ENCODE results near the gene RNF213. TPM values are rescaled to one million over a fixed set of nuclear protein-coding genes. Genes with fewer than 3 reads are reported as not detected.

The RNF213 gene
- total RNA-seq, 3 donors from 2014 or later: 135 to 143 (median 136) TPM

DNA sequence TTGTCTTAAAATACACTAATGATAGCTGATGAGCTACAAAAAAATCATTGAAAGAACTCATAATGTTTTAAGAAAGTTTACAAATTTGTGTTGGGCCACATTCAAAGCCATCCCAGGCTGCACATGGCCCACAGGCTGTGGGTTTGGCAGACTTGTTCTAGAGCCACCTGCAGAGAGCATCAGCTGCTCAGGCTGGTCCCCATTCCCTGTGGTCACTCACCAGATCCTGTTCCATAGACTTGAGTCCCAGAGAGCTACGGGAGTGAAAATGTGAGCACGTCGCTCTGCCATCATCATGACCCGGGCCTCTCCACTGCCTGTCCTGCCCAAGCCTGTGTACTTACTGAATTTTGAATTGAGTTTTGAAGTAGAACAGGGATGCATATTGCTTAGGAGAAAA lies 33.5 kb upstream of the RNF213 start:
- no peak for ATAC-seq
- DNase-seq: no peak
- Histone ChIP-seq H3K9me3 (peaks cover 3% of the 10 kb centered on the region), H3K36me3 (ENCODE audit: low read depth) (no peaks in the 10 kb centered on the region), H3K4me3 (no peak overlapping the region), H3K4me1 (ENCODE audit: low read depth) (no peaks in the 10 kb centered on the region)
- TF ChIP-seq, protein P1, sequence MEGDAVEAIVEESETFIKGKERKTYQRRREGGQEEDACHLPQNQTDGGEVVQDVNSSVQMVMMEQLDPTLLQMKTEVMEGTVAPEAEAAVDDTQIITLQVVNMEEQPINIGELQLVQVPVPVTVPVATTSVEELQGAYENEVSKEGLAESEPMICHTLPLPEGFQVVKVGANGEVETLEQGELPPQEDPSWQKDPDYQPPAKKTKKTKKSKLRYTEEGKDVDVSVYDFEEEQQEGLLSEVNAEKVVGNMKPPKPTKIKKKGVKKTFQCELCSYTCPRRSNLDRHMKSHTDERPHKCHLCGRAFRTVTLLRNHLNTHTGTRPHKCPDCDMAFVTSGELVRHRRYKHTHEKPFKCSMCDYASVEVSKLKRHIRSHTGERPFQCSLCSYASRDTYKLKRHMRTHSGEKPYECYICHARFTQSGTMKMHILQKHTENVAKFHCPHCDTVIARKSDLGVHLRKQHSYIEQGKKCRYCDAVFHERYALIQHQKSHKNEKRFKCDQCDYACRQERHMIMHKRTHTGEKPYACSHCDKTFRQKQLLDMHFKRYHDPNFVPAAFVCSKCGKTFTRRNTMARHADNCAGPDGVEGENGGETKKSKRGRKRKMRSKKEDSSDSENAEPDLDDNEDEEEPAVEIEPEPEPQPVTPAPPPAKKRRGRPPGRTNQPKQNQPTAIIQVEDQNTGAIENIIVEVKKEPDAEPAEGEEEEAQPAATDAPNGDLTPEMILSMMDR (IDR thresholded peaks at IDR 0.05): no peak
- intact Hi-C loops (cut with DNase I, micrococcal nuclease): no loop called here

- Histone ChIP-seq H3K4me3 (no peak overlapping the region), H3K36me3 (ENCODE audit: low read depth) (no peaks in the 10 kb centered on the region), H3K4me1 (ENCODE audit: low read depth) (no peaks in the 10 kb centered on the region), H3K9me3 (peaks cover 8% of the 10 kb centered on the region)
- intact Hi-C loops (cut with DNase I, micrococcal nuclease): no loop called here
- DNase-seq (no peak), ATAC-seq (no peak)
- TF ChIP-seq, protein P1 (IDR thresholded peaks at IDR 0.05): no peak
Observed at GRCh38 chr17:80227666-80228065, 33.0 kb upstream of the RNF213 start.

DNA sequence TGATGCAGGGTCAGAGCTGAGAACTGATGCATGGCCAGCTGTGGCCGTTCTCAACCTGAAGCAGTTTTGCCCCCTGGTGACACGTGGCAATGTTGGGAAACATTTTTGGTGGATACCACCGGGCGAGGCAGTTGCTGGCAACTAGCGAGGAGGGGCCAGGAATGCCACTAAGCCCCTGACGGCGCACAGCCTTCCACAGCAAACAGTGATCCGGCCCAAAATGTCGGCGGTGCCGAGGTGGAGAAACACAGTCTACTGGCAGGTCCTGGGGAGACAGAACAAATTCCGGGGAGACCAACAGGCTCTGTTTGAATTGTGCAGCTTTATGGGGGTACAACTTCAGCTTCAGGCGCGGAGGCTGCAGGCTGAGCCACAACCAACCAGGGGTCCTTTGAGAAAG lies 32.2 kb upstream of the RNF213 start:
- no peaks in the 10 kb centered on the region for H3K4me1 ChIP-seq (ENCODE audit: low read depth)
- H3K4me3 ChIP-seq: no peak overlapping the region
- DNase-seq (no peak), ATAC-seq (no peak)
- TF ChIP-seq, protein P1 (IDR thresholded peaks at IDR 0.05): no peak
- intact Hi-C loops (cut with DNase I, micrococcal nuclease): no loop called here
- H3K36me3 ChIP-seq (ENCODE audit: low read depth): no peaks in the 10 kb centered on the region
- H3K9me3 ChIP-seq: peaks cover 14% of the 10 kb centered on the region

DNA sequence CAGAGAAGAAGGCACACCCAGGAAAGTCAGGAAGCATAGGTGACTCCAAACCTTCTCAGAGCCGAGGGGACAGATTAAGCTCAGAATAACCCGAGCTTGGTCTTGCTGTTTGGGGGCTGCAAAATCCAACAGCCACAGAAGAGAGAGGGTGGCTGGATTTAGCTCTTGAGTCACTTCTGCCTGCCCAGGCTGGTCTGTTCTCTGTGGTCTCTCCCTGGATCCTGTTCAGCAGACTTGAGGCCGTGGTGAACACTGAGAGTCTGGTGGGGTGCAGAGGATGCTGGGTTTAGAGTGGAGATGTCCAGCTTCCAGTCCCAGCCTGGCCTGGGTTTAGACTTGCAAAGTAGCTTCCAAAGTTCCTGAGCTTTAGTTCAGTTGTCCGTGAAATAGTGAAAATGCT lies 31.6 kb upstream of the RNF213 start:
- Histone ChIP-seq H3K9me3 (peaks cover 14% of the 10 kb centered on the region), H3K4me3 (no peak overlapping the region), H3K4me1 (ENCODE audit: low read depth) (no peaks in the 10 kb centered on the region), H3K36me3 (ENCODE audit: low read depth) (no peaks in the 10 kb centered on the region)
- no peak for DNase-seq
- no peak for ATAC-seq
- intact Hi-C loops (cut with DNase I, micrococcal nuclease): no loop called here
- TF ChIP-seq, protein P1 (IDR thresholded peaks at IDR 0.05): no peak

- intact Hi-C loops (cut with DNase I, micrococcal nuclease): no loop called here
- no peaks in the 10 kb centered on the region for H3K36me3 ChIP-seq (ENCODE audit: low read depth)
- H3K9me3 ChIP-seq: peaks cover 14% of the 10 kb centered on the region
- no peak for ATAC-seq
- H3K4me3 ChIP-seq: no peak overlapping the region
- no peak for DNase-seq
- H3K4me1 ChIP-seq (ENCODE audit: low read depth): no peaks in the 10 kb centered on the region
- TF ChIP-seq, protein P1 (IDR thresholded peaks at IDR 0.05): no peak
Observed at GRCh38 chr17:80232438-80232837, 28.2 kb upstream of the RNF213 start.

DNA sequence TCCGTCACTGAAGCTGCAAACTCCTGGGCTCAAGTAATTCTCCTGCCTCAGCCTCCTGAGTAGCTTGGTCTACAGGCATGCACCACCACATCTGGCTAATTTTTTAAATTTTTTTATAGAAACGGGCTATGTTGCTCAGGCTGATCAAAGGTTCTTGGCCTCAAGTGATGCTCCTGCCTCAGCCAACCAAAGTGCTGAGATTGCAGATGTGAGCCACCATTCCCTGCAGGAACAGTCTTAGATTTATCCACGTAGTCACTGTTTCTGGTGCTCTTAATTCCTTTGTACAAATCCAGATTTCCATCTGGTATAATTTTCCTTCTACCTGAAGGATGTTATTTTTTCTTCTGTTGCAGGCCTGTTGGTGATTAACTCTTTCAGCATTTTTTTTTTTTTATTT lies 27.4 kb upstream of the RNF213 start:
- ATAC-seq (no peak), DNase-seq (no peak)
- no peaks in the 10 kb centered on the region for H3K4me1 ChIP-seq (ENCODE audit: low read depth)
- TF ChIP-seq, protein P1 (IDR thresholded peaks at IDR 0.05): no peak
- no peaks in the 10 kb centered on the region for H3K36me3 ChIP-seq (ENCODE audit: low read depth)
- intact Hi-C loops (cut with DNase I, micrococcal nuclease): no loop called here
- H3K4me3 ChIP-seq: no peak overlapping the region
- peaks cover 14% of the 10 kb centered on the region for H3K9me3 ChIP-seq
